Panc1 (cell line): ENCODE measurements around the gene COMMD2.

Experiments used
- POLR2AphosphoS5 ChIP-seq: IDR thresholded peaks from 2 replicates; pipeline ENCODE4 v1.6.1; 2012; ENCODE audit warnings: mild to moderate bottlenecking, low read depth, low read length, moderate library complexity
- TF ChIP-seq, protein P1 (sequence below): fragments of 450-650 bp; IDR thresholded peaks from 2 replicates; pipeline ENCODE4 v1.5.1; 2017; ENCODE audit warnings: mild to moderate bottlenecking

DNA sequence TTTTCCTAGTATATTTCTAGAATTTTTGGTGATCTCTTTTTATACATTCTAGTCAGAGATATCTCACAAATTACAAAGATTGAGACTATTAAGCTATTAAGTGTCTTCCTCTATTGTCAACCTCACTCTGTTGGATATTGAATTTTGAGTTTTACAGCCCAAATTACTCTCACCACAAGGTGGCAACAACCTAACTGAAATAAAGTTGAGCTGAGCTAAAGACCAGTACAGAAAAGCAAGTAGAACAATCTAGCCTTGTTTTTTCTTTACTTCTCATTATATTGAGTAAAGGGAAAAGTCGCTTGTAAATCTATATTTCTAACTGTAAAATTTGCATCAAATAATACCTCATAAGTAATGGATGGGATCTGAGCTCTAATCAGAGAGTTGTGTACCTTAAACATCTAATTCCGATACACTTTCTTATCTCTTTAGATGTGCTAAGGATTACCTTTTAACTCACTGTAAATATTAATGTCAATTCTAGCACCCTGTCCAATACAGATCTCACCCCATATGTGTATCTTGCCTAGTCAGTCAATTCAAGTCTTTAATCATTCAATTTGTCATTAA lies 13.6 kb upstream of the COMMD2 start:
- TF ChIP-seq, protein P1, sequence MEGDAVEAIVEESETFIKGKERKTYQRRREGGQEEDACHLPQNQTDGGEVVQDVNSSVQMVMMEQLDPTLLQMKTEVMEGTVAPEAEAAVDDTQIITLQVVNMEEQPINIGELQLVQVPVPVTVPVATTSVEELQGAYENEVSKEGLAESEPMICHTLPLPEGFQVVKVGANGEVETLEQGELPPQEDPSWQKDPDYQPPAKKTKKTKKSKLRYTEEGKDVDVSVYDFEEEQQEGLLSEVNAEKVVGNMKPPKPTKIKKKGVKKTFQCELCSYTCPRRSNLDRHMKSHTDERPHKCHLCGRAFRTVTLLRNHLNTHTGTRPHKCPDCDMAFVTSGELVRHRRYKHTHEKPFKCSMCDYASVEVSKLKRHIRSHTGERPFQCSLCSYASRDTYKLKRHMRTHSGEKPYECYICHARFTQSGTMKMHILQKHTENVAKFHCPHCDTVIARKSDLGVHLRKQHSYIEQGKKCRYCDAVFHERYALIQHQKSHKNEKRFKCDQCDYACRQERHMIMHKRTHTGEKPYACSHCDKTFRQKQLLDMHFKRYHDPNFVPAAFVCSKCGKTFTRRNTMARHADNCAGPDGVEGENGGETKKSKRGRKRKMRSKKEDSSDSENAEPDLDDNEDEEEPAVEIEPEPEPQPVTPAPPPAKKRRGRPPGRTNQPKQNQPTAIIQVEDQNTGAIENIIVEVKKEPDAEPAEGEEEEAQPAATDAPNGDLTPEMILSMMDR: peak; percentile 66; the same call in 1 of the 2 replicates
- no peak for TF ChIP-seq POLR2AphosphoS5
